Adipose tissue (tissue), 3 donors: ENCODE results near the gene RMRP. TPM values are rescaled to one million over a fixed set of nuclear protein-coding genes. Genes with fewer than 3 reads are reported as not detected.

Experiments
- H3K27ac ChIP-seq: one replicate; pipeline ENCODE4 v1.5.1; 2013; ENCODE audit warnings: low read depth, low read length
- WGBS, 3 donors: extraction: QIAGEN DNeasy Blood & Tissue Kit; methylation state at CpG; one replicate each; pipeline ENCODE4 v1.1.7; 2013; 5-methylcytosine and 5-hydroxymethylcytosine counted together
- polyA plus RNA-seq, 3 donors: library from polyadenylated mRNA; stranded (reverse); fragments of 200-250 nt; gene quantifications; one replicate each; pipeline ENCODE4 v1.2.3, GENCODE V29; 2013
- donor health status: healthy with polysubstance abuse.
- donor health status: Bipolar disorder and iron deficiency.
- donor health status: healthy.

Gene RMRP
- polyA plus RNA-seq, result 10 to 100 TPM in 2 of 3 donors, not detected in 1; 37.0 to 41.8 TPM

GRCh38 chr9:35657546-35658136, at the start of gene RMRP:
RMRP (minus strand) TSS chr9:35658019.
- peak within 1 kb of the TSS; percentile 82 for H3K27ac ChIP-seq
- WGBS, 3 donors, result 0% methylated on average over 42 of the region's 42 CpGs

- no peak overlapping the region for H3K27ac ChIP-seq
- WGBS, 3 donors, result 83 to 93% (median 87%) methylated on average over 10 of the region's 10 CpGs
Measured at GRCh38 chr9:35706951-35707350, 49.1 kb upstream of the RMRP start.

DNA sequence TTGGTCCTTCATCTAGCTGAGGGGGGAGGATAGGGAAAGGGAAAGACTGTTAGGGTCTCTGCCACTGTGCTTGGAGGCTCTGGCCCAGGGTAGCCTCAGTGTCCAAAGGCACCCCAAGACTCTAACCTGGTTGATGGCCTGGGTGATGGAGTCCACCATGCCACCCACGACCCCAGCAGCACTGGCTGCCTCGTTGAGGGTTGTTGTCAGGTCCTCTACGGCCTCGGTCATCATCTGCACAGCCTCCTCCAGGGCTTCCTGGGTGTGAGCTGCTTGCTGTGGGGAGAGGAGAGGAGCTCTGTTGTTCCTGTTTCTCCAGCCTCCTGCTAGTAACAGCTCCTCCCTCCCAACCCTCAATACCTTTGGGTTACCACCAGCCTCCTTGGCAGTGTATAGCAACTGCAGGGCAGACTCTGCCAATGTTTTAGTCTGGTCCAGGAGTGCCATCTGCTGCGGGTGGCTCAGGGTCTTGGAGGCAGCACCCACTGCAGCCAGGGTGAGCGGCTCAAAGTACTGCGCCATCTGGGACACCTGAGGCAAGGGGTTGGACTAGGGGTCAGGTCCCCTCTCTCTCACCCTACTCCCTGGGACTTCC, 48.1 kb upstream of the RMRP start:
- no peak overlapping the region for H3K27ac ChIP-seq
- 91 to 96% (median 95%) methylated on average over 7 of the region's 7 CpGs for WGBS, 3 donors

- H3K27ac ChIP-seq, result no peak overlapping the region
- 74 to 88% (median 75%) methylated on average over 8 of the region's 8 CpGs for WGBS, 3 donors
Measured at GRCh38 chr9:35705372-35705771, 47.6 kb upstream of the RMRP start.

- H3K27ac ChIP-seq, result no peak overlapping the region
- 94 to 96% (median 95%) methylated on average over 23 to 26 of the region's 26 CpGs for WGBS, 3 donors
Measured at GRCh38 chr9:35703906-35704672, 46.3 kb upstream of the RMRP start.

DNA sequence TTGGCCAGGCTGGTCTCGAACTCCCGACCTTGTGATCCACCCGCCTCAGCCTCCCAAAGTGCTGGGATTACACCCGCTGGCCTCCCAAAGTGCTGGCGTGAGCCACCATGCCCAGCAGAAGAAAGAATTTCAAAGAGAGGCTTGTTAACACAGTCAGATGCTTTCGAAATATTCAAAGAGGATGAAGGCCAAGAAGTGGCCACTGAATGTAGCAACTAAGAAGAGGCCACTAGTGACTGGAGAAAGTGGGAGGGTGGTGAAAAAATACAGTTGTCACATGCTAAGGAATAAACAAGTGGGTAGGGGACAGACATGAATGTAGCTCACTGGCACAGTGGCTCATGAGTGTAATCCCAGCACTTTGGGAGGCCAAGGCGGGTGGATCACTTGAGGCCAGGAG, 44.9 kb upstream of the RMRP start:
- H3K27ac ChIP-seq, result no peak overlapping the region
- WGBS, 3 donors, result 95 to 98% (median 95%) methylated on average over 7 of the region's 7 CpGs

DNA sequence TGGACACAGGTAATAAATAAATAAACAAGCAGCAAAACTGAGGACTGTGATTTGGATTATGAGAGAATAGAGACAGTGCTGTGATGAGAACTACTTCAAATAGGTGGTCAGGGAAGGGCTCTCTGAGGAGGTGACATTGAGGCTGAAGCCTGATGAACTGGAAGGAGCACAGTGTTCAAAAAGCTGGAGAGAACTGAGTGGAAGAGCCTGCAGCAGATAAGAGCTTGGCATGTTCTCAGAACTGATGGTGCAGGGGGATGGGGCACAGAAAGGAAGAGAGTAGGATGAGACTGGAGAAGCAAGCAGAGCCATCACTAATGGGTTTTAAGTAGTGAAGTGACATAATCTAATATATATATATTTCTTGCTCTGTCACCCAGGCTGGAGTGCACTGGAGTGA, 43.1 kb upstream of the RMRP start:
- H3K27ac ChIP-seq, result no peak overlapping the region

DNA sequence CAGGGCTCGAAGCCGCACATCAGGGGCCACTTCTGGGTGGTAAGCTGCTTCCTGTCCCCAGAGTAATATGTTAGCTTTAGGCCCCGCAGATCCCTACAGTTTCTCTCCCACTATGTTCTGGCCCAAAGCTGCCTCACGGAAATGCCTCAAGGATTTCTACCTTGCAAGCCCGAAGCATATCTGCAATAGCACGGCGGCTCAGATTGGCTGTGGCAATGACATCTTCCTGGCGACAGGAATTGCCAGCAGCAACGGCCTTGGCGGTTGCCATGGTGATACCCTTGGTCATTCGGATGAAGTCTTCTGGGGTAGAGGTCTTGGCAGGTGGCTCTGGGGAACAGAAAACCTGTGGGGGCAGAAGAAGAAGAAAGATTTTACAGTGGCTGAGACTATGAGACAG, 42.2 kb upstream of the RMRP start:
- no peak overlapping the region for H3K27ac ChIP-seq

GRCh38 chr9:35698231-35698630, 40.4 kb upstream of the RMRP start:
- no peak overlapping the region for H3K27ac ChIP-seq
- 81 to 94% (median 91%) methylated on average over 5 of the region's 5 CpGs for WGBS, 3 donors

More for the DNA sequence above, 42.2 kb upstream of the RMRP start:
- 63 to 94% (median 90%) methylated on average over 11 of the region's 11 CpGs for WGBS, 3 donors

- H3K27ac ChIP-seq, result no peak overlapping the region
- WGBS, 3 donors, result 82 to 89% (median 82%) methylated on average over 14 of the region's 14 CpGs
Measured at GRCh38 chr9:35697486-35697885, 39.7 kb upstream of the RMRP start.

DNA sequence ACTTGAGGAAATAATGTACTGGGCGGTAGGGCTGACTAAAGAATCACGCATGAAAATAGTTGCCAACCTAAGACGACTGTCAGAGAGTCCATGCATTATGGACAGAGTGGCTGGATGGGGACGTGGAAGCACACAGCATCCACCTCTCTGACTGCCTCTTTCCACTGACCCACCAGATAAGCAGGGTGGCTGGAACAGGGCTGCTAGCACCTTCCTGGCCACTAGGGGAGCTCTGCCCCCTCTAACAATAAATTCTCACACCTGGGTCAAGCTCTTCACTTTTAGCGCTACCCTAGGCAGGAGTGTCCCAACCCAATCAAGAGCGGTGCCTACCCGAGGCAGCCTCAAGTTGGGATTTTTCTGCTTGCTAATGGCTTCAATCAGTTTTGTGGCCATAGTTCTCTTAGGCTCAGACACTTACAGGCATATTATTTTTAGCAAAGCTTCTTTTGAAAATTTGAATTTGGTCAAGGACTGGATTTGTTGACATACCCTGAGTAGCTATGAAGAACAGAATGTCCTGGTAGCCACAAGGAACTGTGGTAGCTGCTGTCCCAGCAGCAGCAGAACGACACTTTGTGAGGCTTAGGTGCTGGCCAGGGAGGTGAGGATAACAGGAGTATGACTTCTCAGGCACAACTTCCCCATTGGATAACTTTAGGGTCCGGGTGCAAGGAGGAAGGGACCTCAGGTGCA, 38.8 kb upstream of the RMRP start:
- WGBS, 3 donors, result 32 to 43% (median 40%) methylated on average over 9 of the region's 9 CpGs
- no peak overlapping the region for H3K27ac ChIP-seq

DNA sequence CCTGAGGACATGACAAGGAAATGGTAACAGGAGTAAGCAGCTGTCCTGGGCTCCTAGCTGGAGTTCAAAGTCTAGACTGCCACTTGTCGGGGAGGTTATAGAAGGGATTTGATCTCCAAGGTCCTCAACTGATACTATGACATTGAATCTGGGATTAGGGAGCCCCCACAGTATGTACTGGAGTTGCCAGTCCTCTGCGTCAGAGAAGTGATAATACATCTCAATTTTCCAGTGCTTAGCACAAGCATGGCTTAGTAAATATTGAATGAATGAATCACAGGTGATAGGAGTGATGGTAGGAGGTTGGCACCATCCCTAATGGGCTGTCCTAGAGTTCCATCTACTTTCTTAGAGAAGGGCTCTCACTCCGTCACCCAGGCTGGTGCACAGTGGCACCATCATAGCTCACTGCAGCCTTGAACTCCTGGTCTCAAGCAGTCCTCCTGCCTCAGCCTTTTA, 38.2 kb upstream of the RMRP start:
- 53 to 95% (median 91%) methylated on average over 3 of the region's 3 CpGs for WGBS, 3 donors
- no peak overlapping the region for H3K27ac ChIP-seq

DNA sequence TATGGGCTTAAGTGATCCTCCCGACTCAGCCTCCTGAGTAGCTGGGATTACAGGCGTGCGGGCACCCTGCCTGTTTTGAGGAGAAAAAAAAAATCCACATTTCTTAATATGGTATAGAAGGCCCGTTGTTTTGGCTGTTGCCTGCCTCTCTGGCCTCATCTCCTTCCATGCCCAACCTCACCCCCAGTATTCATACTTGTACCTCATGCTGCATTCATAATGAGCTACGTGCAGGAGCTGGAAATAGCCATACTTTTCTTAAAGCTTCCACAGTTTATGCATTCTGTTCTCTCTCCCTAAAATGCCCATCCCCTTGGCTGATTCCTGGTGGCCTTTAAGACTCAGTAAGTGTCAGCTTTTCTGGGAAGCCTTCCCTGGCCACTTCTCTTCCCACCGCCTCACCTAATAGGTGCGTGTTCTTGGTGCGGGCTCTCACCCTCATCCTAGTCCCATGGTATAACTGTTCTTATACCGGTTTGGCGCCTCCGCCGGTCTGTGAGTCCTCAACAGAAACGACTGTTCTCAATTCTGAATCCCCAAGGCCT, 34.0 kb upstream of the RMRP start:
- 83 to 86% (median 83%) methylated on average over 13 of the region's 13 CpGs for WGBS, 3 donors
- no peak overlapping the region for H3K27ac ChIP-seq

- WGBS, 3 donors, result 13 to 30% (median 19%) methylated on average over 10 of the region's 10 CpGs
- no peak overlapping the region for H3K27ac ChIP-seq
Measured at GRCh38 chr9:35691334-35691650, 33.5 kb upstream of the RMRP start.

- H3K27ac ChIP-seq, result peak overlapping the region; percentile 13
- WGBS, 3 donors, result 1% methylated on average over 52 to 61 of the region's 61 CpGs
Measured at GRCh38 chr9:35690614-35691333, 33.0 kb upstream of the RMRP start.

GRCh38 chr9:35690294-35690613, 32.4 kb upstream of the RMRP start:
- WGBS, 3 donors, result 0 to 2% (median 0%) methylated on average over 20 to 21 of the region's 21 CpGs

GRCh38 chr9:35689542-35690293, 31.9 kb upstream of the RMRP start, which contains the start of gene TPM2:
TPM2 (minus strand) TSS chr9:35689925; CDS start chr9:35689817, 108 bp downstream.
- H3K27ac ChIP-seq, result peak within 1 kb of the TSS; percentile 13
- WGBS, 3 donors, result 26 to 50% (median 26%) methylated on average over 42 to 61 of the region's 61 CpGs

More at GRCh38 chr9:35690294-35690613, 32.4 kb upstream of the RMRP start:
- H3K27ac ChIP-seq, result no peak overlapping the region
